ENCODE measurements around the gene MUSK.

- TF ChIP-seq, protein P1, sequence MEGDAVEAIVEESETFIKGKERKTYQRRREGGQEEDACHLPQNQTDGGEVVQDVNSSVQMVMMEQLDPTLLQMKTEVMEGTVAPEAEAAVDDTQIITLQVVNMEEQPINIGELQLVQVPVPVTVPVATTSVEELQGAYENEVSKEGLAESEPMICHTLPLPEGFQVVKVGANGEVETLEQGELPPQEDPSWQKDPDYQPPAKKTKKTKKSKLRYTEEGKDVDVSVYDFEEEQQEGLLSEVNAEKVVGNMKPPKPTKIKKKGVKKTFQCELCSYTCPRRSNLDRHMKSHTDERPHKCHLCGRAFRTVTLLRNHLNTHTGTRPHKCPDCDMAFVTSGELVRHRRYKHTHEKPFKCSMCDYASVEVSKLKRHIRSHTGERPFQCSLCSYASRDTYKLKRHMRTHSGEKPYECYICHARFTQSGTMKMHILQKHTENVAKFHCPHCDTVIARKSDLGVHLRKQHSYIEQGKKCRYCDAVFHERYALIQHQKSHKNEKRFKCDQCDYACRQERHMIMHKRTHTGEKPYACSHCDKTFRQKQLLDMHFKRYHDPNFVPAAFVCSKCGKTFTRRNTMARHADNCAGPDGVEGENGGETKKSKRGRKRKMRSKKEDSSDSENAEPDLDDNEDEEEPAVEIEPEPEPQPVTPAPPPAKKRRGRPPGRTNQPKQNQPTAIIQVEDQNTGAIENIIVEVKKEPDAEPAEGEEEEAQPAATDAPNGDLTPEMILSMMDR (IDR thresholded peaks at IDR 0.05), result no peak
- no peak for TF ChIP-seq EZH2 (IDR thresholded peaks at IDR 0.05; ENCODE audit: borderline replicate concordance, insufficient read depth, low read depth, low read length, poor library complexity, severe bottlenecking)
Measured at GRCh38 chr9:110810262-110810976, 141.8 kb downstream of the MUSK start.
